Neural progenitor cell (in vitro differentiated cells): ENCODE results near the gene RNASE7. TPM values are rescaled to one million over a fixed set of nuclear protein-coding genes. Genes with fewer than 3 reads are reported as not detected.

ENCODE experiments used
- DNase-seq: peaks from one replicate; pipeline ENCODE4 v3.0.0-alpha.2; 2016; ENCODE audit warnings: low spot score
- H2AFZ ChIP-seq: fragments of 200-600 bp; sonication (generic); replicated peaks from 2 replicates; pipeline ENCODE4 v1.6.1; 2016; ENCODE audit warnings: antibody characterized with exemption
- H3F3A ChIP-seq: fragments of 200-600 bp; sonication (generic); 2 replicates; pipeline ENCODE4 v1.6.1; 2016; ENCODE audit warnings: antibody characterized with exemption, low read depth
- H3K27ac ChIP-seq: fragments of 200-600 bp; sonication (generic); 2 replicates; pipeline ENCODE4 v1.5.1; 2016; ENCODE audit warnings: mild to moderate bottlenecking
- H3K27me3 ChIP-seq: fragments of 200-600 bp; sonication (generic); 2 replicates; pipeline ENCODE4 v1.6.1; 2016; ENCODE audit warnings: mild to moderate bottlenecking, moderate library complexity
- H3K36me3 ChIP-seq: fragments of 200-600 bp; sonication (generic); 2 replicates; pipeline ENCODE4 v1.5.1; 2016
- H3K4me1 ChIP-seq: fragments of 200-600 bp; sonication (generic); 2 replicates; pipeline ENCODE4 v1.6.1; 2016; ENCODE audit warnings: mixed run types
- H3K4me2 ChIP-seq: fragments of 200-600 bp; sonication (generic); 2 replicates; pipeline ENCODE4 v1.6.1; 2016
- H3K4me3 ChIP-seq: fragments of 200-600 bp; sonication (generic); 2 replicates; pipeline ENCODE4 v1.5.1; 2016
- H3K79me2 ChIP-seq: fragments of 200-600 bp; sonication (generic); 2 replicates; pipeline ENCODE4 v1.6.1; 2016; ENCODE audit warnings: low read depth
- H3K9ac ChIP-seq: fragments of 200-600 bp; sonication (generic); 2 replicates; pipeline ENCODE4 v1.6.1; 2016
- H3K9me3 ChIP-seq: fragments of 200-600 bp; sonication (generic); 2 replicates; pipeline ENCODE4 v1.5.1; 2016; ENCODE audit warnings: low read depth
- H4K20me1 ChIP-seq: fragments of 200-600 bp; sonication (generic); 2 replicates; pipeline ENCODE4 v1.6.1; 2016; ENCODE audit warnings: low read depth
- H3K27ac Mint-ChIP-seq: 3 replicates; pipeline ENCODE4 v1.8.0; 2021; ENCODE audit warnings: mixed read lengths
- H3K27me3 Mint-ChIP-seq: 2 replicates; pipeline ENCODE4 v1.8.0; 2022; ENCODE audit warnings: low read depth, mild to moderate bottlenecking, inconsistent platforms, moderate library complexity, mixed read lengths; ENCODE audit not compliant: insufficient read depth
- H3K36me3 Mint-ChIP-seq: 3 replicates; pipeline ENCODE4 v1.8.0; 2021; ENCODE audit warnings: mixed read lengths
- H3K4me1 Mint-ChIP-seq: 3 replicates; pipeline ENCODE4 v1.8.0; 2021; ENCODE audit warnings: mixed read lengths
- H3K4me3 Mint-ChIP-seq: 3 replicates; pipeline ENCODE4 v1.8.0; 2021; ENCODE audit warnings: mild to moderate bottlenecking, moderate library complexity, mixed read lengths
- H3K9me3 Mint-ChIP-seq: 3 replicates; pipeline ENCODE4 v1.8.0; 2020; ENCODE audit warnings: mixed read lengths
- EZH2 ChIP-seq: fragments of 200-600 bp; sonication (generic); IDR thresholded peaks from 2 replicates; pipeline ENCODE4 v1.6.1; 2017; ENCODE audit warnings: antibody characterized with exemption, mild to moderate bottlenecking, moderate library complexity
- EZH2phosphoT487 ChIP-seq: fragments of 200-600 bp; sonication (generic); IDR thresholded peaks from 2 replicates; pipeline ENCODE4 v1.6.1; 2017; ENCODE audit warnings: antibody characterized with exemption
- total RNA-seq: library from RNA; depleted of rRNA; stranded (reverse); fragments of >200 nt; gene quantifications from 2 replicates; pipeline ENCODE4 v1.2.3, GENCODE V29; 2015; ENCODE audit warnings: low replicate concordance
- TF ChIP-seq, protein P1 (sequence below): fragments of 200-600 bp; sonication (generic); IDR thresholded peaks from 2 replicates; pipeline ENCODE4 v1.5.1; 2017; ENCODE audit warnings: antibody characterized with exemption, mild to moderate bottlenecking

Gene RNASE7
- total RNA-seq, 1 donor from 2014 or later = not detected

GRCh38 chr14:21017528-21018245, 24.5 kb upstream of the RNASE7 start:
- Histone ChIP-seq H3K9me3 (no peaks in the 10 kb centered on the region), H3K36me3 (no peaks in the 10 kb centered on the region), H3K4me3 (no peak overlapping the region), H3K9ac (no peak overlapping the region), H3K27me3 (peaks cover 37% of the 10 kb centered on the region), H3K4me2 (no peak overlapping the region), H3K4me1 (no peaks in the 10 kb centered on the region), H4K20me1 (no peaks in the 10 kb centered on the region), H3K79me2 (no peaks in the 10 kb centered on the region), H2AFZ (no peak overlapping the region), H3F3A (no peaks in the 10 kb centered on the region), H3K27ac (no peak overlapping the region)
- no peak for DNase-seq
- Mint-ChIP-seq H3K36me3 (peaks cover 7% of the 10 kb centered on the region), H3K27me3 (peaks cover 8% of the 10 kb centered on the region), H3K4me1 (peaks cover 16% of the 10 kb centered on the region), H3K9me3 (no peaks in the 10 kb centered on the region), H3K27ac (no peak overlapping the region), H3K4me3 (no peak overlapping the region)
- TF ChIP-seq EZH2phosphoT487 (no peak), EZH2 (no peak)
- TF ChIP-seq, protein P1, sequence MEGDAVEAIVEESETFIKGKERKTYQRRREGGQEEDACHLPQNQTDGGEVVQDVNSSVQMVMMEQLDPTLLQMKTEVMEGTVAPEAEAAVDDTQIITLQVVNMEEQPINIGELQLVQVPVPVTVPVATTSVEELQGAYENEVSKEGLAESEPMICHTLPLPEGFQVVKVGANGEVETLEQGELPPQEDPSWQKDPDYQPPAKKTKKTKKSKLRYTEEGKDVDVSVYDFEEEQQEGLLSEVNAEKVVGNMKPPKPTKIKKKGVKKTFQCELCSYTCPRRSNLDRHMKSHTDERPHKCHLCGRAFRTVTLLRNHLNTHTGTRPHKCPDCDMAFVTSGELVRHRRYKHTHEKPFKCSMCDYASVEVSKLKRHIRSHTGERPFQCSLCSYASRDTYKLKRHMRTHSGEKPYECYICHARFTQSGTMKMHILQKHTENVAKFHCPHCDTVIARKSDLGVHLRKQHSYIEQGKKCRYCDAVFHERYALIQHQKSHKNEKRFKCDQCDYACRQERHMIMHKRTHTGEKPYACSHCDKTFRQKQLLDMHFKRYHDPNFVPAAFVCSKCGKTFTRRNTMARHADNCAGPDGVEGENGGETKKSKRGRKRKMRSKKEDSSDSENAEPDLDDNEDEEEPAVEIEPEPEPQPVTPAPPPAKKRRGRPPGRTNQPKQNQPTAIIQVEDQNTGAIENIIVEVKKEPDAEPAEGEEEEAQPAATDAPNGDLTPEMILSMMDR = no peak

- peaks cover 7% of the 10 kb centered on the region for H3K36me3 Mint-ChIP-seq
- DNase-seq = no peak
- Histone ChIP-seq H4K20me1 (no peaks in the 10 kb centered on the region), H3K4me2 (no peak overlapping the region), H3K4me3 (no peak overlapping the region), H3K79me2 (no peaks in the 10 kb centered on the region), H3K36me3 (no peaks in the 10 kb centered on the region), H2AFZ (no peak overlapping the region), H3K9ac (no peak overlapping the region), H3K4me1 (no peaks in the 10 kb centered on the region), H3F3A (no peaks in the 10 kb centered on the region), H3K27me3 (peaks cover 37% of the 10 kb centered on the region), H3K9me3 (no peaks in the 10 kb centered on the region), H3K27ac (no peak overlapping the region)
- TF ChIP-seq, protein P1 = no peak
- no peak for TF ChIP-seq EZH2
- no peak for TF ChIP-seq EZH2phosphoT487
- H3K9me3 Mint-ChIP-seq = no peaks in the 10 kb centered on the region
- peaks cover 16% of the 10 kb centered on the region for H3K4me1 Mint-ChIP-seq
- H3K27ac Mint-ChIP-seq = no peak overlapping the region
- no peak overlapping the region for H3K4me3 Mint-ChIP-seq
- H3K27me3 Mint-ChIP-seq = peaks cover 8% of the 10 kb centered on the region
Measured at GRCh38 chr14:21018286-21018685, 23.9 kb upstream of the RNASE7 start.

DNA sequence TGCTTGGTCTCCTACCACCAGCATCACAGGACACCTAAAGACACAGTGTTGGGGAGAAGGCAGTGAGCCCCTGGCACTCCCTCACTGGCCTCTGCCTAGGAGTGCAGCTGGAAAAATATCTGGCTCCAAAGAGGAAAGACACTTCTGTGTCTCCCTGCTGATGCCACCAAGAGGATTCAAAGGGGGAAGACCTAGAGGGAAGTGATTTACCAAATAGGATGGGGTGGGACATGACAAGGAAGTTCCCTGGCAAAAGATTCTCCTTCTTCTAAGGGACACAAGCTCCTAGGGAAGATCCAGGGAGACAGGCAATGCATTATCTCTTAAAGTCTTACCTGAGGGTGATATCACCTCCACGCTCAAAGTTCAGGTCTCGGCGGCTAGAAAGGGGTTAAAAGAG, 23.4 kb upstream of the RNASE7 start:
- no peak overlapping the region for H3K4me3 ChIP-seq
- Mint-ChIP-seq H3K4me3 (no peak overlapping the region), H3K27me3 (peaks cover 12% of the 10 kb centered on the region), H3K27ac (no peak overlapping the region), H3K4me1 (peaks cover 19% of the 10 kb centered on the region), H3K36me3 (peaks cover 7% of the 10 kb centered on the region), H3K9me3 (peaks cover 2% of the 10 kb centered on the region)
- no peaks in the 10 kb centered on the region for H3K9me3 ChIP-seq
- no peak overlapping the region for H3K9ac ChIP-seq
- no peaks in the 10 kb centered on the region for H3K36me3 ChIP-seq
- no peak overlapping the region for H3K27ac ChIP-seq
- H2AFZ ChIP-seq = no peak overlapping the region
- TF ChIP-seq EZH2 = no peak
- TF ChIP-seq, protein P1 = no peak
- TF ChIP-seq EZH2phosphoT487 = no peak
- no peak for DNase-seq
- no peaks in the 10 kb centered on the region for H4K20me1 ChIP-seq
- no peak overlapping the region for H3K4me2 ChIP-seq
- H3K4me1 ChIP-seq = no peaks in the 10 kb centered on the region
- H3F3A ChIP-seq = no peaks in the 10 kb centered on the region
- H3K79me2 ChIP-seq = no peaks in the 10 kb centered on the region
- peaks cover 40% of the 10 kb centered on the region for H3K27me3 ChIP-seq
